Uterus (tissue), 2 donors: ENCODE data around the gene PGA3.
"Not testable (repeated sequence)": the region's sequence is repeated elsewhere in the genome, so short reads cannot be mapped to it uniquely, and the experiment has no call there.

ENCODE experiments used
- CTCF ChIP-seq, 4 experiments: fragments of 200-600 bp in 2 of 4; fragments of 450-650 bp in 2 of 4; sonication (generic) in 2 of 4; IDR thresholded peaks; one replicate each; pipeline ENCODE4 v1.5.1; 2016 to 2019; ENCODE audit warnings: antibody characterized with exemption in 4 of 4, mild to moderate bottlenecking in 2 of 4, moderate library complexity in 1 of 4
- POLR2A ChIP-seq, 2 donors: fragments of 450-650 bp; IDR thresholded peaks; one replicate each; pipeline ENCODE4 v1.6.1; 2016; ENCODE audit warnings: antibody characterized with exemption in 2 of 2, mild to moderate bottlenecking in 1 of 2, moderate library complexity in 1 of 2

- TF ChIP-seq CTCF, POLR2A (IDR thresholded peaks at IDR 0.05): not testable (repeated sequence)
Measured at GRCh38 chr11:61226457-61227137, 23.3 kb downstream of the PGA3 start.
